ENCODE results near the gene PSMA2. TPM values are rescaled to one million over a fixed set of nuclear protein-coding genes. Genes with fewer than 3 reads are reported as not detected.
A peak's percentile ranks its signal among the peaks of the same experiment; 100 is the strongest.

PSMA2 gene
- total RNA-seq, 4 donors from 2014 or later, result 54.5 to 121 (median 67.2) TPM

DNA sequence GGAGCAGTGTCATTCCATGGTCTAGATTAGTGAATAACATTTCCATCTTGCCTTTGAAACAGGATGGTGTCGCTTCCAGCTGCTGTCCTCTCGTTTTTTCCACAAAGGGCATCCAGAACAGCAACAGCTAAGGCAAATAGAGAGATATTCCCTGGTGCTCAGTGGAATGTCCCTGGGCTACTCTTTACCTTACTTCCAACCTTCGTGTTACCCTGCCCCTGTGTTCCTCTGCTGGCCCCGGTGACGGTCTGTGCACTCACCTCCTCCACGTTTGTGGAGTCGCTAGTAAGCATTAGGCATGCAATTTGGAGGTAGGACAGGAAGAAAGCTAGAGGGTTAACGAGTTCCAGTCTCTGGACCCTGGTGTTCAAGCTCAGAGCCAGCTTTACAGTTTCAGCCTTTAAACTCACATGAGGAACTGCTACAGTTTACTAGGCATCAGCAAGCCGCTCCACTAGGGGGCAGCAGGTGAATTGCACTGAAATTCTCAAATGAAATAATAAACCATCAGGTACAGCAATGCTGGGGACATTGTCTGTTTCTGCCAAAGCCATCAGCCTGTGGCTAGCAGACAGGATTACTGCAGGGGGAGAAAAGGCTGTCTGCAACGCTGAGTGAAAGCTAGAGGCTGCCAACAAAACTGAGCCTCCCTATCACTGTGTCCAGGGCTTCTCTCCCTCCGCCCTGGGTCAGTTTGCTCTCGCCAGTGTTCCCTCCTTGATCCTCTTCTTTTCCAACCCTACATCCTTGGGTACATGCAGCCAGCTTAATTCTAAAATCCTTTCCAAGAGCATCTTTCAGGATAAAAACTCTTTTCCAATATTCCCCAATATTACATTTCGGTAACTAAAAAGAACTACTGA lies 9.2 kb upstream of the PSMA2 start:
- Histone ChIP-seq H3K9me3 (no peaks in the 10 kb centered on the region), H3K4me3 (no peak overlapping the region), H3K36me3 (no peaks in the 10 kb centered on the region), H3K27ac (no peak overlapping the region), H3K27me3 (no peaks in the 10 kb centered on the region), H3K4me1 (no peaks in the 10 kb centered on the region)
- TF ChIP-seq, protein P1, sequence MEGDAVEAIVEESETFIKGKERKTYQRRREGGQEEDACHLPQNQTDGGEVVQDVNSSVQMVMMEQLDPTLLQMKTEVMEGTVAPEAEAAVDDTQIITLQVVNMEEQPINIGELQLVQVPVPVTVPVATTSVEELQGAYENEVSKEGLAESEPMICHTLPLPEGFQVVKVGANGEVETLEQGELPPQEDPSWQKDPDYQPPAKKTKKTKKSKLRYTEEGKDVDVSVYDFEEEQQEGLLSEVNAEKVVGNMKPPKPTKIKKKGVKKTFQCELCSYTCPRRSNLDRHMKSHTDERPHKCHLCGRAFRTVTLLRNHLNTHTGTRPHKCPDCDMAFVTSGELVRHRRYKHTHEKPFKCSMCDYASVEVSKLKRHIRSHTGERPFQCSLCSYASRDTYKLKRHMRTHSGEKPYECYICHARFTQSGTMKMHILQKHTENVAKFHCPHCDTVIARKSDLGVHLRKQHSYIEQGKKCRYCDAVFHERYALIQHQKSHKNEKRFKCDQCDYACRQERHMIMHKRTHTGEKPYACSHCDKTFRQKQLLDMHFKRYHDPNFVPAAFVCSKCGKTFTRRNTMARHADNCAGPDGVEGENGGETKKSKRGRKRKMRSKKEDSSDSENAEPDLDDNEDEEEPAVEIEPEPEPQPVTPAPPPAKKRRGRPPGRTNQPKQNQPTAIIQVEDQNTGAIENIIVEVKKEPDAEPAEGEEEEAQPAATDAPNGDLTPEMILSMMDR (IDR thresholded peaks at IDR 0.05), result peak; percentile 71 to 82 (median 76)
- no peak for TF ChIP-seq POLR2A (IDR thresholded peaks at IDR 0.05)
- intact Hi-C loops (cut with DNase I; ENCODE audit: low total_unique reads), result no loop called here
- DNase-seq, result peak; percentile 70 to 73

DNA sequence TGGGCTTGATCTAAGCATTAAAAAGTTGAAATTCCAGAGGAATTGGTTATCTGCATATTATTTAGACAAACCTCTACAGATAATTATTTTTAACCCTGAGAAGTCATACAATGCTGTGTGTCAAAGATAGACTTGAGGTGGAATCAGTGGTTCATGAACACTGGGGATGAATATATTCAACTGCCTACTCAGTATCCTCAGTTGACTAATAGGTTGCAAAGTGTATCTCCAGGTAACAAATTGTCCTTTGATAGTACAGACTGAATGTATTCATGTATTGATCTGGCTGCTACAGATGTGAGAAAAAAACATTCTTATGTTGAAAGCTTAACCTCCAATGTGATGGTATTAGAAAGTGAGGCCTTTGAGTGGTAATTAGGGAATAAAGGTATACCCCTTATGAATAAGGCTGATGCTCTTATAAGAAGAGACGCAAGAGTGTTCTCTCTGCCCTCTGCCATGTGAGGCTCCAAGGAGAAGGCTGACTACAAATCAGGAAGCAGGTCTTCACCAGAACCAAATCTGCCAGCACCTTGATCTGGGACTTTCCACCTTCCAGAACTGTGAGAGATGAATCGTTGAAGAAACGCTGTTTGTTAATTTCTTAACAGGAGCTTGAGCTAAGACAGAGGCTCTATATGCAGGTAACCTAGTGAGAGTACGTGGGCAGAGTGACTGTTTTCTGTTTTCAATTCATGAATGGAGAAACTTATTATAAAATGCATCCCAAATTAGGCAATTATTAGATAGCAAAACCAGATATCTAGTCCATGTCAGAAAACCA lies 7.7 kb upstream of the PSMA2 start:
- Histone ChIP-seq H3K9me3 (no peaks in the 10 kb centered on the region), H3K4me3 (no peak overlapping the region), H3K27ac (no peak overlapping the region), H3K4me1 (no peaks in the 10 kb centered on the region), H3K36me3 (no peaks in the 10 kb centered on the region), H3K27me3 (no peaks in the 10 kb centered on the region)
- no peak for TF ChIP-seq POLR2A (IDR thresholded peaks at IDR 0.05)
- TF ChIP-seq, protein P1 (IDR thresholded peaks at IDR 0.05), result no peak
- no peak for DNase-seq
- intact Hi-C loops (cut with DNase I; ENCODE audit: low total_unique reads), result no loop called here

DNA sequence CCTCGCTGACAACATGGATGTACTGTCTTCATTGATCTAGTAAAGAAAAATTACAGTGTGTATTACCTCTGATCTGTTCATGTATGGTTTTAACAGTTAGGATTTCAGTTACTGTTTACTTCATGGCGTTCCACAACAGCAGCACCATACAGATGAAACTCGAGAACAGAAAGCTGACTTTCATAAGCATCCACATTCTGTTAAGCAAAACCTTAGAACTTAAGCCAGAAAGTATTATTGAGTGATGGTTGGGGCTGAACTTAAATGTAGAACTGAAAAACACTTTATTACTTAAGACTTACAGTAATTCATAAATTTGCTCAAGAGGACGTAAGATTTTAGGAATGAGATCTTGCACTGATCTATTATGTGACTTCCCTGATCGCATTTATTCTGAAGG lies 3.9 kb upstream of the PSMA2 start:
- Histone ChIP-seq H3K4me1 (peaks cover 3 to 8% of the 10 kb centered on the region in 2 donors), H3K4me3 (no peak overlapping the region), H3K27ac (no peak overlapping the region), H3K27me3 (no peaks in the 10 kb centered on the region), H3K9me3 (no peaks in the 10 kb centered on the region), H3K36me3 (no peaks in the 10 kb centered on the region)
- DNase-seq, result no peak
- TF ChIP-seq, protein P1 (IDR thresholded peaks at IDR 0.05), result no peak
- TF ChIP-seq POLR2A (IDR thresholded peaks at IDR 0.05), result no peak
- intact Hi-C loops (cut with DNase I; ENCODE audit: low total_unique reads), result no loop called here

DNA sequence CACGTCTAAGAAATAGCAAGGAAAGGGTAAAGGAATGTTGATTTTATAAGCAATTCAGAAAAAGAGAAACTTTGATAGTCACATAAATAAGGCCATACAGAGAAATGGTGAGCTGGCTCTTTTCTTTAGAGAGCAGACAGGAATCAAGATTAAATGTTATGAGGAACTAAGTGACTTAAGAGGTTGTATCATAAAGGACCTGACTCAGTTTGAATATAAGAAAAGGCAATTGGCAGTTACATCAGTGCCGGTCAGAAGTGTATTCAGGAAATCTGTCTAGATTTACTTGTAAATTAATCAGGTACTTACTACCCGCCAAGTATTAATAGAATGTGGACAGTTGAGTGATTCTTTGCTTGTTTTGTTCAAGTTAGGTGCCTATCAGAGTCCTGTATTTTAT lies 2.3 kb upstream of the PSMA2 start:
- no peak overlapping the region for H3K27ac ChIP-seq
- no peaks in the 10 kb centered on the region for H3K36me3 ChIP-seq
- no peaks in the 10 kb centered on the region for H3K9me3 ChIP-seq
- intact Hi-C loops (cut with DNase I; ENCODE audit: low total_unique reads), result no loop called here
- H3K4me3 ChIP-seq, result no peak overlapping the region
- H3K4me1 ChIP-seq, result peaks cover 3 to 8% of the 10 kb centered on the region in 2 donors
- H3K27me3 ChIP-seq, result no peaks in the 10 kb centered on the region
- DNase-seq, result no peak
- TF ChIP-seq POLR2A (IDR thresholded peaks at IDR 0.05), result no peak
- TF ChIP-seq, protein P1 (IDR thresholded peaks at IDR 0.05), result no peak

All from uterus (tissue), 4 donors.